ENCODE measurements around the gene PXMP2.

- no peak for TF ChIP-seq SP1 (IDR thresholded peaks at IDR 0.05)
- no peak for TF ChIP-seq GABPA (IDR thresholded peaks at IDR 0.05 in 1 of 2, conservative IDR thresholded peaks at IDR 0.05 in 1 of 2)
- no peak for TF ChIP-seq CTCF (IDR thresholded peaks at IDR 0.05; ENCODE audit: low read depth, low read length, missing input control)
- no peak for TF ChIP-seq ATF3 (IDR thresholded peaks at IDR 0.05)
Observed at GRCh38 chr12:132659146-132659545, 28.2 kb upstream of the PXMP2 start.

All from liver (tissue), 3 donors.